ENCODE measurements around the gene FAM180A. TPM values are rescaled to one million over a fixed set of nuclear protein-coding genes. Genes with fewer than 3 reads are reported as not detected.

FAM180A gene
- total and polyA plus RNA-seq, 10 of the 15 experiments (the other 5 are each of a cell fraction or from before 2014, with no cell fraction given) = not detected

DNA sequence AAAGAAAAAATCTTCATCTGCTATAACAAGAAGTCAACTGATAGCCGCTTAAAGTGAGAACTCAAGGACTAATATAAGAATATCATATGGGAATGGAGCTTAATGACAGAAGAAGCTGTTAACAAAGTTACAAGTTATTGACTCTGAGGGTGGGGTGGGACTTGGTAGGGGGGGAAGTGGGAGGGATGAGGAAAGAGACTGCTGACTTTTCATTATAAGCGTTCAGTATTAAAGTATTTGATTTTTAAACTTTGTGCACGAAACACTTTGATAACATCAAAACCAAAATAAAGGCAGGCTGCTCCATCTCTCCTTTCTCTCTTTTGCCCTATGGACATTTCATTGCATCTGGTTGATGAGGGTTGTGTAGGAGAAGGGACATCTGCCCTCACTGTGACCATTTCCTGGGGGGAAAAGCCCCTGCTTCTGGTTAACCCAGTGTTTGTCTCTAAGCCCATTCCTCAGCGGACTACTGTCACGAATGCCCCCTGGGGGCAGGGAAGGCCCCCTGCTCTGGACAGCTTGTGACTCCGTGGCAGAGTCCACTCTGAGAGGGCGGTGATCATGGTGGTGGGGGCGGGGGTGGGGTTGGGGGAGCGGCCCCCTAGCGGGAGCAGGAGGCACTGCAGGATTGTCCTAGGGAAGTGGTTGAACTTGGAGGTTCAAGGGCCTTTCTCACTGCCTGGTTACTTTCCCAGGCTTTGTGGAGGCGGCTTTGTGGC lies 38.0 kb downstream of the FAM180A start:
- Histone ChIP-seq H2AFZ (ENCODE audit: control insufficient read depth, low read depth, low read length) (0 out of 2 replicates have a peak overlapping the region, but pooled peaks have one; percentile 56), H3K79me2 (ENCODE audit: control insufficient read depth, insufficient read depth, low read length) (no peaks in the 10 kb centered on the region), H3K4me1 (ENCODE audit: control insufficient read depth, insufficient read depth, low read length) (no peaks in the 10 kb centered on the region), H3K27me3 (replicated peaks in 1 of 2; ENCODE audit: control insufficient read depth in 2 of 2, insufficient read depth in 2 of 2, low read length in 1 of 2) (no peaks in the 10 kb centered on the region), H3K4me3 (no peak overlapping the region), H3K9me3 (replicated peaks; ENCODE audit: control insufficient read depth, insufficient read depth, low read length) (no peaks in the 10 kb centered on the region), H4K20me1 (ENCODE audit: control insufficient read depth, insufficient read depth) (no peaks in the 10 kb centered on the region), H3K9ac (ENCODE audit: control insufficient read depth, insufficient read depth, low read length) (no peak overlapping the region), H3K27ac (ENCODE audit: control insufficient read depth, insufficient read depth) (no peak overlapping the region), H3K4me2 (ENCODE audit: control insufficient read depth, insufficient read depth) (no peak overlapping the region), H3K36me3 (ENCODE audit: control insufficient read depth in 2 of 2, insufficient read depth in 2 of 2, low read length in 1 of 2) (no peaks in the 10 kb centered on the region)
- CTCF ChIA-PET = interaction anchor here (0.5 to 4.4 kb wide), 10 partner anchors 9 to 1172 kb away, joined by 3 to 56 read pairs (median 4); partner anchors contain the start of gene SLC13A4
- SMC1A ChIA-PET (ENCODE audit: uncharacterized antibody, unreplicated experiment) = interaction anchor here (0.8 to 2.3 kb wide), 3 partner anchors 36 to 435 kb away, joined by 3 to 15 read pairs (median 3); no protein-coding TSS in a partner anchor
- FAIRE-seq (no peak), DNase-seq (ENCODE audit: low read depth, low spot score) (no peak), ATAC-seq (peak; percentile 76)
- TF ChIP-seq RAD21 (IDR thresholded peaks at IDR 0.05; ENCODE audit: insufficient read depth, low read depth, low read length) (0 out of 2 replicates have a peak, but pooled peaks have one; percentile 3), EGR1 (IDR thresholded peaks at IDR 0.05; ENCODE audit: borderline replicate concordance in 1 of 2, low read depth in 2 of 2, low read length in 2 of 2) (peak in 1 of 2 experiments; percentile 28; a peak in 1 of 3 replicates), SMARCA5 (IDR thresholded peaks at IDR 0.05) (no peak), ETV6 (conservative IDR thresholded peaks at IDR 0.05 in 1 of 2, IDR thresholded peaks at IDR 0.05 in 1 of 2; ENCODE audit: borderline replicate concordance in 1 of 2, low read depth in 1 of 2) (no peak), SMC3 (IDR thresholded peaks at IDR 0.05; ENCODE audit: borderline replicate concordance, low read length) (no peak), ZSCAN29 (IDR thresholded peaks at IDR 0.05) (no peak), POU2F2 (IDR thresholded peaks at IDR 0.05; ENCODE audit: borderline replicate concordance, low read depth, low read length) (no peak), EP300 (IDR thresholded peaks at IDR 0.05; ENCODE audit: borderline replicate concordance in 1 of 2, control insufficient read depth in 1 of 2, low read depth in 2 of 2, low read length in 2 of 2) (no peak), MTA2 (IDR thresholded peaks at IDR 0.05; ENCODE audit: low read depth) (no peak), SPI1 (IDR thresholded peaks at IDR 0.05; ENCODE audit: borderline replicate concordance, insufficient read depth, low read depth, low read length) (peak; percentile 9; the same call in 1 of the 2 replicates)
- TF ChIP-seq, protein P1, sequence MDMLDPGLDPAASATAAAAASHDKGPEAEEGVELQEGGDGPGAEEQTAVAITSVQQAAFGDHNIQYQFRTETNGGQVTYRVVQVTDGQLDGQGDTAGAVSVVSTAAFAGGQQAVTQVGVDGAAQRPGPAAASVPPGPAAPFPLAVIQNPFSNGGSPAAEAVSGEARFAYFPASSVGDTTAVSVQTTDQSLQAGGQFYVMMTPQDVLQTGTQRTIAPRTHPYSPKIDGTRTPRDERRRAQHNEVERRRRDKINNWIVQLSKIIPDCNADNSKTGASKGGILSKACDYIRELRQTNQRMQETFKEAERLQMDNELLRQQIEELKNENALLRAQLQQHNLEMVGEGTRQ (IDR thresholded peaks at IDR 0.05; ENCODE audit: borderline replicate concordance, low read depth, low read length) = no peak
- TF ChIP-seq, protein P2, sequence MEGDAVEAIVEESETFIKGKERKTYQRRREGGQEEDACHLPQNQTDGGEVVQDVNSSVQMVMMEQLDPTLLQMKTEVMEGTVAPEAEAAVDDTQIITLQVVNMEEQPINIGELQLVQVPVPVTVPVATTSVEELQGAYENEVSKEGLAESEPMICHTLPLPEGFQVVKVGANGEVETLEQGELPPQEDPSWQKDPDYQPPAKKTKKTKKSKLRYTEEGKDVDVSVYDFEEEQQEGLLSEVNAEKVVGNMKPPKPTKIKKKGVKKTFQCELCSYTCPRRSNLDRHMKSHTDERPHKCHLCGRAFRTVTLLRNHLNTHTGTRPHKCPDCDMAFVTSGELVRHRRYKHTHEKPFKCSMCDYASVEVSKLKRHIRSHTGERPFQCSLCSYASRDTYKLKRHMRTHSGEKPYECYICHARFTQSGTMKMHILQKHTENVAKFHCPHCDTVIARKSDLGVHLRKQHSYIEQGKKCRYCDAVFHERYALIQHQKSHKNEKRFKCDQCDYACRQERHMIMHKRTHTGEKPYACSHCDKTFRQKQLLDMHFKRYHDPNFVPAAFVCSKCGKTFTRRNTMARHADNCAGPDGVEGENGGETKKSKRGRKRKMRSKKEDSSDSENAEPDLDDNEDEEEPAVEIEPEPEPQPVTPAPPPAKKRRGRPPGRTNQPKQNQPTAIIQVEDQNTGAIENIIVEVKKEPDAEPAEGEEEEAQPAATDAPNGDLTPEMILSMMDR (IDR thresholded peaks at IDR 0.05 in 2 of 3, conservative IDR thresholded peaks at IDR 0.05 in 1 of 3; ENCODE audit: control insufficient read depth in 2 of 3, extremely low read depth in 1 of 3, insufficient read depth in 1 of 3, low read depth in 3 of 3, low read length in 3 of 3) = peak; percentile 21 to 83 (median 45); a peak in 4 of 6 replicates
- POLR2A ChIA-PET = no interaction called here
- intact Hi-C loops (cut with micrococcal nuclease; ENCODE audit: unreplicated experiment) (loop anchor here (1.0 kb wide), 1 partner anchor 38 kb away; no protein-coding TSS in a partner anchor), in situ Hi-C loops (cut with MboI) (no loop called here)
- BruUV-seq (replicated peaks) = no TSS peak
- RAD21 ChIA-PET (ENCODE audit: unreplicated experiment) = interaction anchor here (0.6 to 0.7 kb wide), 2 partner anchors 9 to 228 kb away, joined by 3 read pairs; no protein-coding TSS in a partner anchor
- WGBS (ENCODE audit: insufficient coverage, insufficient replicate concordance, low lambda C conversion rate, missing lambda C conversion rate) = 51% methylated on average over 9 of the region's 11 CpGs

Data from GM12878 (cell line).